ENCODE measurements around the gene NYAP1.
A peak's percentile ranks its signal among the peaks of the same experiment; 100 is the strongest.

The NYAP1 gene

GRCh38 chr7:100466653-100467605 lies 16.8 kb upstream of the NYAP1 start:
- TF ChIP-seq ZFX (IDR thresholded peaks at IDR 0.05), result no peak
- TF ChIP-seq CTCF (conservative IDR thresholded peaks at IDR 0.05), result no peak
- H3K27ac ChIP-seq, result no peak overlapping the region

GRCh38 chr7:100467638-100468373 lies 15.9 kb upstream of the NYAP1 start:
- no peak overlapping the region for H3K27ac ChIP-seq
- no peak for TF ChIP-seq ZFX (IDR thresholded peaks at IDR 0.05)
- TF ChIP-seq CTCF (conservative IDR thresholded peaks at IDR 0.05), result no peak

GRCh38 chr7:100469227-100470044 lies 14.3 kb upstream of the NYAP1 start:
- TF ChIP-seq ZFX (IDR thresholded peaks at IDR 0.05) (no peak), CTCF (conservative IDR thresholded peaks at IDR 0.05) (peak; percentile 98)

GRCh38 chr7:100471021-100471420 lies 12.7 kb upstream of the NYAP1 start:
- no peak overlapping the region for H3K27ac ChIP-seq
- TF ChIP-seq CTCF (conservative IDR thresholded peaks at IDR 0.05), result no peak
- TF ChIP-seq ZFX (IDR thresholded peaks at IDR 0.05), result no peak

More at GRCh38 chr7:100469227-100470044, 14.3 kb upstream of the NYAP1 start:
- H3K27ac ChIP-seq, result no peak overlapping the region

GRCh38 chr7:100472121-100472851 lies 11.4 kb upstream of the NYAP1 start:
- TF ChIP-seq CTCF (conservative IDR thresholded peaks at IDR 0.05) (no peak), ZFX (IDR thresholded peaks at IDR 0.05) (no peak)
- H3K27ac ChIP-seq, result no peak overlapping the region

- no peak overlapping the region for H3K27ac ChIP-seq
- no peak for TF ChIP-seq CTCF (conservative IDR thresholded peaks at IDR 0.05)
- TF ChIP-seq ZFX (IDR thresholded peaks at IDR 0.05), result no peak
Measured at GRCh38 chr7:100472854-100473499, 10.8 kb upstream of the NYAP1 start.

All from C4-2B (cell line).